ENCODE results near the gene RPS21. TPM values are rescaled to one million over a fixed set of nuclear protein-coding genes. Genes with fewer than 3 reads are reported as not detected.

RPS21 gene
- total and polyA plus RNA-seq, 2 of the 4 experiments (the other 2 are of a cell fraction), result 2,710 to 4,298 TPM

DNA sequence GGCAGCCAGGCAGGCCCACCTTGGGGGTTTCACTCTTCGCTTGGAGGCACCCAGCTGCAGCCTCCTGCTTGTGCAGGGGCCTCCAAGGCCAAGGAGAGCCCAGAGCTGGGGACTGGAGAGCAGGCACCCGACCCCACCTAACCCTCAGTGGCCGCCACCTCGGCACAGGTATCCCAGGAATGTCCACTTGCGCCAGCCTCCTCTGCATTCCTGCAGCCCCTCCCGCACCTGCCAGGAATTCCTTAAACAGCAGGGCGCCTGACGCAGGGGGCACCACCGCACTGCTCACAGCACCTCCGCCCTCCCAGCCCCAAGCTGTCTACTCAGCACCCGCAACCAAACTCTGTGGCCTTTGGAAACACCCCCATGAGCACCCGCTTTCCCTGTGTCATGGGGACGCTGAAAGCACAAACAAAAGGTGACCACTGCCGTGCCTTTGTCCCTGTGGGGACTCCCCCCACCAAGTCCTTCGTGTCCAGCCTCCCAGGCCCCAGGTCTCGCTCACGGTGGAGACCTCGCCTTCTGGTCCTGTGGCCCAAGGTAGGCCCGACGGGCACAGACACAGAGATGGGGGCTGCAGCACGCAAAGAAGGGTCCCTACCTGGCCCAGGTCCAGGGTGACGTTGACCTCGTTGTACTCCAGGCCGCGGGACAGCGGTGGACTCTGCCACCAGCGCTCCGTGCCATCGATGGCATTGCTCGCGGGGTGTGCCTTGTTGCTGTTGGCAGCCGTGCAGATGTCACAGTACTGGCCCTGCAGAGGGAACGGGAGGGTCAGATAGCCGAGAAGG is 24.9 kb upstream of the RPS21 start:
- no peaks in the 10 kb centered on the region for H3K9me3 ChIP-seq (ENCODE audit: control insufficient read depth, insufficient read depth, low read length)
- no peaks in the 10 kb centered on the region for H3K27me3 ChIP-seq (ENCODE audit: control insufficient read depth, insufficient read depth, low read length)
- H3K14ac ChIP-seq (replicated peaks; ENCODE audit: low read depth, low read length), result no peak overlapping the region
- no peak overlapping the region for H3K4me3 ChIP-seq (ENCODE audit: insufficient read depth, low read depth, low read length)
- H3K4ac ChIP-seq (ENCODE audit: low read depth, low read length), result no peak overlapping the region
- H2BK5ac ChIP-seq (ENCODE audit: low read depth, low read length, poor library complexity, severe bottlenecking), result no peak overlapping the region
- H3K56ac ChIP-seq (ENCODE audit: extremely low read depth, insufficient read depth, low read length), result no peak overlapping the region
- 81% methylated on average over 25 of the region's 34 CpGs; no CpG with 5 or more reads in 1 of the 2 experiments for WGBS, 2 experiments (ENCODE audit: extremely low coverage in 2 of 2, insufficient read length in 1 of 2)
- TF ChIP-seq RAD21 (IDR thresholded peaks at IDR 0.05; ENCODE audit: low read length) (no peak), MAZ (IDR thresholded peaks at IDR 0.05; ENCODE audit: borderline replicate concordance, low read depth, low read length) (no peak), FOS (IDR thresholded peaks at IDR 0.05; ENCODE audit: low read depth, low read length) (no peak), CEBPB (IDR thresholded peaks at IDR 0.05; ENCODE audit: low read depth, low read length) (no peak), NFE2L2 (IDR thresholded peaks at IDR 0.05; ENCODE audit: low read depth, low read length) (no peak), POLR2A (IDR thresholded peaks at IDR 0.05; ENCODE audit: low read depth, low read length) (no peak), CHD1 (IDR thresholded peaks at IDR 0.05; ENCODE audit: low read depth, low read length) (no peak), MXI1 (IDR thresholded peaks at IDR 0.05; ENCODE audit: borderline replicate concordance, low read depth, low read length) (no peak), RFX5 (IDR thresholded peaks at IDR 0.05; ENCODE audit: low read depth, low read length) (no peak), SMC3 (IDR thresholded peaks at IDR 0.05; ENCODE audit: low read depth, low read length) (no peak), RCOR1 (IDR thresholded peaks at IDR 0.05; ENCODE audit: insufficient replicate concordance, low read length) (no peak), BHLHE40 (IDR thresholded peaks at IDR 0.05; ENCODE audit: low read depth, low read length) (no peak), MAFK (IDR thresholded peaks at IDR 0.05; ENCODE audit: low read depth, low read length) (no peak)
- TF ChIP-seq, protein P1, sequence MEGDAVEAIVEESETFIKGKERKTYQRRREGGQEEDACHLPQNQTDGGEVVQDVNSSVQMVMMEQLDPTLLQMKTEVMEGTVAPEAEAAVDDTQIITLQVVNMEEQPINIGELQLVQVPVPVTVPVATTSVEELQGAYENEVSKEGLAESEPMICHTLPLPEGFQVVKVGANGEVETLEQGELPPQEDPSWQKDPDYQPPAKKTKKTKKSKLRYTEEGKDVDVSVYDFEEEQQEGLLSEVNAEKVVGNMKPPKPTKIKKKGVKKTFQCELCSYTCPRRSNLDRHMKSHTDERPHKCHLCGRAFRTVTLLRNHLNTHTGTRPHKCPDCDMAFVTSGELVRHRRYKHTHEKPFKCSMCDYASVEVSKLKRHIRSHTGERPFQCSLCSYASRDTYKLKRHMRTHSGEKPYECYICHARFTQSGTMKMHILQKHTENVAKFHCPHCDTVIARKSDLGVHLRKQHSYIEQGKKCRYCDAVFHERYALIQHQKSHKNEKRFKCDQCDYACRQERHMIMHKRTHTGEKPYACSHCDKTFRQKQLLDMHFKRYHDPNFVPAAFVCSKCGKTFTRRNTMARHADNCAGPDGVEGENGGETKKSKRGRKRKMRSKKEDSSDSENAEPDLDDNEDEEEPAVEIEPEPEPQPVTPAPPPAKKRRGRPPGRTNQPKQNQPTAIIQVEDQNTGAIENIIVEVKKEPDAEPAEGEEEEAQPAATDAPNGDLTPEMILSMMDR (conservative IDR thresholded peaks at IDR 0.05; ENCODE audit: low read depth, low read length), result no peak
- TF ChIP-seq, protein P2, sequence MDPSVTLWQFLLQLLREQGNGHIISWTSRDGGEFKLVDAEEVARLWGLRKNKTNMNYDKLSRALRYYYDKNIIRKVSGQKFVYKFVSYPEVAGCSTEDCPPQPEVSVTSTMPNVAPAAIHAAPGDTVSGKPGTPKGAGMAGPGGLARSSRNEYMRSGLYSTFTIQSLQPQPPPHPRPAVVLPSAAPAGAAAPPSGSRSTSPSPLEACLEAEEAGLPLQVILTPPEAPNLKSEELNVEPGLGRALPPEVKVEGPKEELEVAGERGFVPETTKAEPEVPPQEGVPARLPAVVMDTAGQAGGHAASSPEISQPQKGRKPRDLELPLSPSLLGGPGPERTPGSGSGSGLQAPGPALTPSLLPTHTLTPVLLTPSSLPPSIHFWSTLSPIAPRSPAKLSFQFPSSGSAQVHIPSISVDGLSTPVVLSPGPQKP (IDR thresholded peaks at IDR 0.05; ENCODE audit: borderline replicate concordance, low read depth, low read length), result no peak
- TF ChIP-seq, protein P3, sequence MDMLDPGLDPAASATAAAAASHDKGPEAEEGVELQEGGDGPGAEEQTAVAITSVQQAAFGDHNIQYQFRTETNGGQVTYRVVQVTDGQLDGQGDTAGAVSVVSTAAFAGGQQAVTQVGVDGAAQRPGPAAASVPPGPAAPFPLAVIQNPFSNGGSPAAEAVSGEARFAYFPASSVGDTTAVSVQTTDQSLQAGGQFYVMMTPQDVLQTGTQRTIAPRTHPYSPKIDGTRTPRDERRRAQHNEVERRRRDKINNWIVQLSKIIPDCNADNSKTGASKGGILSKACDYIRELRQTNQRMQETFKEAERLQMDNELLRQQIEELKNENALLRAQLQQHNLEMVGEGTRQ (IDR thresholded peaks at IDR 0.05; ENCODE audit: low read depth, low read length), result no peak
- H2AK5ac ChIP-seq (ENCODE audit: low read depth, low read length), result no peak overlapping the region
- intact Hi-C loops (cut with micrococcal nuclease) (no loop called here), dilution Hi-C loops (cut with HindIII; ENCODE audit: low sequenced_read_pairs, unreplicated experiment) (no loop called here), in situ Hi-C loops (cut with MboI; ENCODE audit: low sequenced_read_pairs) (no loop called here)
- H2BK120ac ChIP-seq (ENCODE audit: low read depth, low read length), result no peak overlapping the region
- peaks cover 13% of the 10 kb centered on the region; the same call in 1 of the 2 replicates for H4K20me1 ChIP-seq (ENCODE audit: insufficient read depth, low read length)
- no peaks in the 10 kb centered on the region for H3K9me1 ChIP-seq (ENCODE audit: insufficient read depth, low read length)
- no peak for DNase-seq
- H3K79me1 ChIP-seq (ENCODE audit: low read depth in 1 of 2, low read length in 2 of 2), result no peaks in the 10 kb centered on the region
- CTCF ChIA-PET, result no interaction called here
- peaks cover 13% of the 10 kb centered on the region for H3K4me1 ChIP-seq (ENCODE audit: control insufficient read depth, insufficient read depth, low read length)
- H3K23ac ChIP-seq (ENCODE audit: low read depth, low read length), result no peak overlapping the region
- no peak for ATAC-seq (ENCODE audit: low read depth)
- POLR2A ChIA-PET (ENCODE audit: unreplicated experiment), result no interaction called here
- H4K8ac ChIP-seq (ENCODE audit: low read depth in 2 of 2, low read length in 2 of 2), result no peak overlapping the region
- peak overlapping the region; percentile 43 for H2AFZ ChIP-seq (replicated peaks; ENCODE audit: low read length, poor library complexity)
- no peak overlapping the region for H4K91ac ChIP-seq (ENCODE audit: insufficient read depth, low read depth, low read length)
- H2BK15ac ChIP-seq (ENCODE audit: low read depth, low read length), result no peak overlapping the region
- no peak overlapping the region for H3K27ac ChIP-seq (ENCODE audit: insufficient read depth, low read length)
- H2AK9ac ChIP-seq (replicated peaks; ENCODE audit: low read depth, low read length, poor library complexity), result peak overlapping the region; percentile 42
- no peak overlapping the region for H3K18ac ChIP-seq (ENCODE audit: low read depth, low read length)
- H3K4me2 ChIP-seq (ENCODE audit: low read depth, low read length), result no peak overlapping the region
- no peak overlapping the region for H4K5ac ChIP-seq (ENCODE audit: low read depth, low read length)
- H3K9ac ChIP-seq (ENCODE audit: low read depth, low read length), result no peak overlapping the region
- BruUV-seq (replicated peaks), result no TSS peak
- H2BK20ac ChIP-seq (ENCODE audit: low read depth, low read length), result no peak overlapping the region
- peaks cover 4% of the 10 kb centered on the region; the same call in 1 of the 2 replicates for H3K36me3 ChIP-seq (ENCODE audit: control insufficient read depth, insufficient read depth, low read length)

All from IMR-90 (cell line).